ENCODE results near the gene ANKIB1.
"Not testable (repeated sequence)": the region's sequence is repeated elsewhere in the genome, so short reads cannot be mapped to it uniquely, and the experiment has no call there.

The ANKIB1 gene

GRCh38 chr7:92331508-92331907 is 85.7 kb downstream of the ANKIB1 start:
- no peak for DNase-seq

- no peak for DNase-seq
These were observed 87.0 kb downstream of the ANKIB1 start for GRCh38 chr7:92332782-92333181.

- no peak for DNase-seq
These were observed 88.1 kb downstream of the ANKIB1 start for GRCh38 chr7:92333866-92334265.

GRCh38 chr7:92335574-92335973 is 89.8 kb downstream of the ANKIB1 start:
- DNase-seq, result no peak

GRCh38 chr7:92336662-92337340 is 91.0 kb downstream of the ANKIB1 start:
- no peak for DNase-seq

GRCh38 chr7:92340016-92340415 is 94.2 kb downstream of the ANKIB1 start:
- no peak for DNase-seq

- DNase-seq, result no peak
These were observed 97.9 kb downstream of the ANKIB1 start for GRCh38 chr7:92343714-92344113.

- DNase-seq, result no peak
These were observed 106.2 kb downstream of the ANKIB1 start for GRCh38 chr7:92352009-92352408.

GRCh38 chr7:92354214-92354613 is 108.4 kb downstream of the ANKIB1 start:
- DNase-seq, result no peak

GRCh38 chr7:92356406-92356805 is 110.6 kb downstream of the ANKIB1 start:
- no peak for DNase-seq

- no peak for DNase-seq
These were observed 111.5 kb downstream of the ANKIB1 start for GRCh38 chr7:92357260-92357659.

- DNase-seq, result not testable (repeated sequence)
These were observed 113.4 kb downstream of the ANKIB1 start for GRCh38 chr7:92359179-92359578.

- DNase-seq, result no peak
These were observed 114.0 kb downstream of the ANKIB1 start for GRCh38 chr7:92359801-92360200.

- DNase-seq, result no peak
These were observed 114.6 kb downstream of the ANKIB1 start for GRCh38 chr7:92360387-92360786.

- no peak for DNase-seq
These were observed 116.4 kb downstream of the ANKIB1 start for GRCh38 chr7:92362131-92362530.

GRCh38 chr7:92366730-92367129 is 121.0 kb downstream of the ANKIB1 start:
- no peak for DNase-seq

- no peak for DNase-seq
These were observed 123.0 kb downstream of the ANKIB1 start for GRCh38 chr7:92368741-92369140.

GRCh38 chr7:92375013-92375412 is 129.2 kb downstream of the ANKIB1 start:
- no peak for DNase-seq

- DNase-seq, result no peak
These were observed 145.3 kb downstream of the ANKIB1 start for GRCh38 chr7:92391071-92391470.

GRCh38 chr7:92397542-92397941 is 151.8 kb downstream of the ANKIB1 start:
- DNase-seq, result no peak

- no peak for DNase-seq
These were observed 154.2 kb downstream of the ANKIB1 start for GRCh38 chr7:92400013-92400412.

- no peak for DNase-seq
These were observed 157.4 kb downstream of the ANKIB1 start for GRCh38 chr7:92402920-92403759.

GRCh38 chr7:92403760-92404074 is 157.9 kb downstream of the ANKIB1 start:
- no peak for DNase-seq

- DNase-seq, result no peak
These were observed 158.4 kb downstream of the ANKIB1 start for GRCh38 chr7:92404170-92404614.

- DNase-seq, result no peak
These were observed 163.6 kb downstream of the ANKIB1 start for GRCh38 chr7:92409357-92409756.
